Spleen (tissue), 7 donors: ENCODE results near the gene PRRX1.

ENCODE experiments used
- CTCF ChIP-seq, 11 experiments: fragments of 200-600 bp in 7 of 11; fragments of 450-650 bp in 4 of 11; sonication (generic) in 4 of 11; IDR thresholded peaks in 8 of 11; conservative IDR thresholded peaks in 3 of 11; 1 replicate in 7 of 11; 2 replicates in 4 of 11; pipeline versions ENCODE4 v1.4.0 to v1.8.0; 2016 to 2021; ENCODE audit warnings: antibody characterized with exemption in 11 of 11, inconsistent platforms in 4 of 11, mild to moderate bottlenecking in 1 of 11
- POLR2A ChIP-seq, 3 donors: fragments of 450-650 bp; IDR thresholded peaks; one replicate each; pipeline ENCODE4 v1.5.1; 2017; ENCODE audit warnings: antibody characterized with exemption in 3 of 3, mild to moderate bottlenecking in 1 of 3
- donor health status: DM: no; HTN: no; CAD: no; lungs with moderate emphysema.
- donor health status: DM: no; HTN: no; CAD: no.
- donor health status: DM: no; HTN: no; CAD: no.

GRCh38 chr1:170723518-170723917, 59.6 kb downstream of the PRRX1 start:
- TF ChIP-seq CTCF (IDR thresholded peaks at IDR 0.05 in 8 of 11, conservative IDR thresholded peaks at IDR 0.05 in 3 of 11) (no peak), POLR2A (IDR thresholded peaks at IDR 0.05) (no peak)
